GM10266 (cell line): ENCODE measurements around the gene DTNA.

ENCODE experiments used
- DNase-seq: peaks from one replicate; pipeline ENCODE4 v3.0.0; 2012; ENCODE audit errors: extremely low spot score
- CTCF ChIP-seq: IDR thresholded peaks from 2 replicates; pipeline ENCODE4 v1.5.1; 2012; ENCODE audit warnings: mild to moderate bottlenecking, low read depth; ENCODE audit not compliant: control insufficient read depth, insufficient read depth; ENCODE audit errors: missing control alignments

DTNA gene

DNA sequence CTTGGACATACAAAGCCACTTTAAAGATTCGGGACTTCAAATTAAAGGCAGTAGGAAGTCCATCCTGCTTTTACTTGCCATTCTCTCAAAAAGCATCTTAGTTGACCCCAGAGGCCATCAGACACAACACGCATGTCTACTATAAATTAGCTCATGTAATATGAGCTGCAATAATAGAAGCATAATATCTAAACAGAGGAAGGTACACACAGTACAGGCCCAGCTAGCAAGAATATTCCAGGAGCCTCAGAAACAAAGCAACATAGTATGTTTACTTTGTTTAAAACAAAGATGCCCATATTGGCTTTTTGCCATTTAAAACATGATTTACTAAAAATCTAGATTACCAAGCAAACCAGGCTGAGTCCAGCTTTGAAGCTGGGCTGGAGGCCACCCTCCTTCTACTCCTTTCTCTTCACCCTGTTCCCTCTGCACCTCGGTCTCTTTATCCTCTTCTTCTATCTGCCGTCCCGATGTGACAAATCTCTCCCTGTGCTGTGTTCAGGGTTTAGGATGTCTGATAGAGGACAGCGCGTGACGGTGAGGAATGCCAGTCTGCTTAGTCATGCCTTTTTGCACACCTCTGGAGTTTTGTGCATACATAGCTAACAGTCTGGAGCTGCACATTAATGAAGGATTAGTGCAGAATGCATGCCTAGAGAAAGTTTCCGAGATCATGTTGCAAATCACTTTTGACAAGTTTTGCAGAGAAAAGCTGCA is 28.2 kb downstream of the DTNA start:
- no peak for DNase-seq
- TF ChIP-seq CTCF = no peak

DNA sequence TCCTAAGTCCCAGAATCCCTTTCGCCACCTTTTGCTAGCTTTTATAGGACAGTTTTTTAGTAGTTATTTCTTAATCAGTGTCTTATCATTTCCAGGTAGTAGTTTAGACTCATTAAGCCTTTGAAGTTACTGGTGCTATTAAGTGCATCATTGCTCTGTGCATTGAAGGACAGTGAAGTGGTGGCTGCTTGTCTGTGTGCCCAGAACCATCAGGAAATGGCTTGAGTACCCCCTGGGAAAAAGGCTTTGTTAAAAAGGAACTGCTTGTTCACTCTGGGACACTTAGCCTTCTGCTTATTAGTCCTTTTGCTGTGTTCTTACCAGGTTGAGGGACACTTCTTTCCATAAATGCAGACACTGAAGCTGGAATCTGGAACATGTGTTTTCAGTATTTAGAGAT is 30.0 kb downstream of the DTNA start:
- TF ChIP-seq CTCF = no peak
- DNase-seq = no peak

GRCh38 chr18:34740724-34741123 is 30.6 kb downstream of the DTNA start:
- DNase-seq = no peak
- TF ChIP-seq CTCF = no peak

- no peak for TF ChIP-seq CTCF
- DNase-seq = no peak
Observed at GRCh38 chr18:34741401-34741800, 31.3 kb downstream of the DTNA start.

GRCh38 chr18:34742891-34743341 is 32.8 kb downstream of the DTNA start:
- DNase-seq = no peak
- no peak for TF ChIP-seq CTCF

DNA sequence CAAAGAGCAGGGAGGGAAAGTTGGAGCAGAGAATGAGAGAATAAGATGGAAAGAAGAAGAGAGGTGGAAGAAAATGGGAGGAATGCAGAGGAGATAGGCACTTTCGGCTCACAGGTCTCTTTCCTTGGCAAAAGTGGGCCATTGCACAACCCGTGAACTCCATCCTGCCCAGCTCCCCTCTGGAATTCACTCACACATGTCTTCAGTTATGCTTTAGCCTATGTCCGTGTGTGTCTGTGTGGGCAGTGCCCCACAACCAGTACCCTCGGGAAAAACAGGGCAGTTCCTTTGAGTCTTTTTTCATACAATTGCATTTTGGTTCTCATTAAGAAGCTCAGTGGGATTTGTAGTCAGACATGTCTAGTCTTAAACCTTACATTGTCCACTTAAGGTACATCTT is 34.5 kb downstream of the DTNA start:
- DNase-seq = no peak
- no peak for TF ChIP-seq CTCF

DNA sequence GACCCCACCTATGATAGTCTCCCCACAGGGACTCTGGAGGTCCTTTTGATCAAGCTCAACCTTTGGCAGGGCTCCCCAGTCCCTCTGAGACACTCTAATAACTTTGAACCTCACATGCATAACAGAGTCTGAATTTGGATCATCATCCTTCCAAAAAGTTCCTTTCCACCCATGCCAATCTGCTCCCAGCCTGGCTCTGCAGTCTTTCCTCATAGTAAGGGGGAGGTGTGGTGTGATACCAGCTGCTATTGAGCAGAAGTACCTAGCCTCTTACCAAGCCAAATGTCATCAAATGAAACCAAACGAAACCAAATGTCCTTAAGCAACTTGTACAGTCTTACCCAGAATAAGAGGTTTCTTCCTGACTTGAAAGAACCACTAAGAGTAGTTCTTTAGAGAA is 36.5 kb downstream of the DTNA start:
- TF ChIP-seq CTCF = no peak
- no peak for DNase-seq
